Activated CD4-positive, alpha-beta T cell treated with anti-CD3 and anti-CD28 coated beads, Interleukin-2, amount 50 U/mL, for 1 hour (primary cell): Measurements from ENCODE around the gene AMN.

ENCODE experiments used
- DNase-seq: peaks from one replicate; pipeline ENCODE4 v3.0.0-alpha.2; 2020

AMN gene

DNA sequence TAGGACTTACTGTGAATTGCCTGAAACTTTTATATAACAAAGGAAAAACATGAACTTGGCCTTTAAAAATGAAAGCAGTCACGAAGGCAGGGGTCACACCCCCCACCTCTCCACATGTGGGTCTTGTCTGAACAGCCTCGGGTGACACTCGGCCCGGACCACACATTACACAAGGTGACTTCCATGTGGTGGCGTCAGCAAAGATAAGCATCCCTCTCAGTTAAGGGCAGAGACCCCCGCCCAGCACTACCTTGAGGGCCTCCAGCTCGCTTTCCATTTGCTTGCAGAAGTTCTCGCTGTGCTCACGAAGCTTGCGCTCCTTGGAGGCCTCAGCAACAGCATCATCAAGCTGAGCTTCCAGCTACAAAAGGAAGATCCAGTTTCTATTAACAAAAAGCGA is 47.4 kb downstream of the AMN start:
- no peak for DNase-seq

DNA sequence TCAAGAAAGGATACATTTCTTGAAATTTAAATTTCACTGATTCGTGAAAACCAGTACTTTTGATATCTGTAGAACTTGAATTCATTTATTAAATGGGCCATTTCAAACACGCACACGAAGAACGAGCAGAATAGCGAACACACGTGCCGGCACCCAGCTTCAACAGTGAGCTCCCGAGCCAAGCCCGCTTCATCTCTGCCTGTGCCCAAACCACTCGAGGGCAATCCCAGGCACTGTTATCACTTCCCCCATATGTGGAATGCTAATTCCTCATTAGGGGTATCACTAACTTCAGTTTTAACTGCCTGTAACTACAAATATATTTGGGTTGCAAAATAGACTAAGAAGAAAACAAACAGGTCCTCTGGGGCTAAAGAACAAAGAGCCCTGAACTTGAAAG is 48.0 kb downstream of the AMN start:
- no peak for DNase-seq

DNA sequence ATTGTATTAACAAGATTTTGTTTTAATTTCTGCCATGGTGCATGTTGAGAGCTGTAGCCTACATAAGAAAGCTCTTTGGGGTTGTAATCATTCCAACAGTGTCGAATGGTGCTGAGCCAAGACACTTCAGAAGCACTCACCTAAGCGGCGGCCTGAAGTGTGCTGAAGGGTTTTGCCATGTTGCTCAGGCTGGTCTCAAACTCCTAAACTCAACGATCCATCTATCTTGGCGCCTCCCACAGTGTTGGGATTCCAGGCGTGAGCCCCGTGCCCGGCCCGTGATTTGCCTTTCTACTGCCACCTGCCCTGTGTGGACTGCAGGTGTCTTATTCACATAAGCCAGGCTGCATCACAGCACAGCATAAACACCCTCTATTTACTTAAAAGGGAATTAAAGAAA is 48.9 kb downstream of the AMN start:
- DNase-seq, result no peak

DNA sequence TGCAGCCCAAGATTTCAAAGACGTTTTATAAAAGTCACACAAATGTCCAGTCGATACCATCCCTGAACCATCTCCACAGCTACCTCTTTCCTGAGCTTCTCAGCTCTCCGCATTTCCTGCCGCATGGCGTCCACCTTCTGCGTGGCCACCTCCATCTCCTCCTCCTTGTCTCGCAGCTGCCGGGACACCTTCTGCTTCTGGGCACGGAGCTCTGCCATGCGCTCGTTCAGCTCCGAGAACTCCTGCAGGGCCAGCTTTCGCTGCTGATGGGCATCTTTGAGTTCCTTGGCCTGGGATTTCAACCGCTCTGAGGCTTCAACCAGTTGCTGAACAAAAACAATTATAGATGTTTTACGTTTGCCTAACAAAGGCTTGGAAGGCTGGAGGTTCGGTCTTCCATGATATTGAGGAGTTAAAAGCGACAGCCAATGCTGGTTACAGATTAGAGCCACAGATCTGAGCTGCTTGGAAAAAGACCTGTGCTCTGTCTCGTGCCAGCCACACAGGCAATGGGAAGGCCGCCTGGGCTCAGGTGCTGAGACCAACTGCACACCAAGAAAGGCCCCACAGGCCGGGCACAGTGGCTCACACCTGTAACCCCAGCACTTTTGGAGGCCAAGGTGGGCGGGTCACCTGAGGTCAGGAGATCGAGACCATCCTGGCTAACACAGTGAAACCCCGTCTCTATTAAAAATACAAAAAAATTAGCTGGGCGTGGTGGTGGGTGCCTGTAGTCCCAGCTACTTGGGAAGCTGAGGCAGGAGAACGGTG is 49.6 kb downstream of the AMN start:
- no peak for DNase-seq

DNA sequence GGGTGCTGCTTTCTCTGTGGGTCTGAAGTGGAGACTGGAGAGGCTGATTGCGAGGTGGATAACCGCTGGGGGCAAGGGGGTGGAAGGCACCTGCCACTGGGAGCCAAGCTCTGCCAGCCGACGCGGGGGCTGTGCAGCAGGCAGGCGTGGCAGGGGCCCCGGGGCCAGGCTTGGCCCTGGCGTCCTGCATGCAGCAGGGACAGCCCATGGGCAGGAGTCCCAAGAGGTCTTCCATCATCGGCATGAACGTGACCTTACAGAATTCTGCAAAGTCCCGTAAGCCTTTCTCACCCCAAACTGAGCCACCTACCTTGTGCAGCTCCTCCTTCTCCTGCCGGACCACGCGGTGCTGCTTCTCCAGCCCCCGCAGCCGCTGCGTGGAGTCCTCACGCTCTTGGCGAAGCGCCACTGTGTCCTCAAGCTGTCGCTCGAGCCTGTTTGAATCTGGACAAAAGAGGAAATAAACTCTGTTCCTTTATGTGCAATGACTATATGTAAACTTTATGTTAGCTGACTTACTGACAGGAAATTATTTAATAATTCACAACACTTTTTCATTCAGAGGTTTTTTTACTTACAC is 51.3 kb downstream of the AMN start:
- no peak for DNase-seq

DNA sequence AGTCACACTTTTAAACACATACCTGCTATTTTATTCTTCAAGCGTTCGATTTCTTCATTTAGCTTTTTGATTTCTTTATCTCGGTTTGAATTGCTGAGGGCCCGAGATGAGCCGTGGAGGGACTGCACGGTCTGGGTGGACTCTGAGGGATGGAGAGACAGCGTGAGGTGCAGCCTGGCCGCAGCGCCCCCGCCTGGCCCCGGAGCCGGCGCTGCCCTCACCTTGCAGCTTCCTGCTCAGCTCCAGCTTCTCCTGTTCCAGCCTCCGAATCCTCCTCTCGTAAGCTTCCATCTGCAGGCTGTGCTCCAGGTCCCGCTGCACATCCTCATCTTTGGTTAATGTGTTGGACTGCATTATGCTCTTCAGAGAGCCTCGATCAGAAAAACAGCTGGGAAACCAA is 53.2 kb downstream of the AMN start:
- no peak for DNase-seq

DNA sequence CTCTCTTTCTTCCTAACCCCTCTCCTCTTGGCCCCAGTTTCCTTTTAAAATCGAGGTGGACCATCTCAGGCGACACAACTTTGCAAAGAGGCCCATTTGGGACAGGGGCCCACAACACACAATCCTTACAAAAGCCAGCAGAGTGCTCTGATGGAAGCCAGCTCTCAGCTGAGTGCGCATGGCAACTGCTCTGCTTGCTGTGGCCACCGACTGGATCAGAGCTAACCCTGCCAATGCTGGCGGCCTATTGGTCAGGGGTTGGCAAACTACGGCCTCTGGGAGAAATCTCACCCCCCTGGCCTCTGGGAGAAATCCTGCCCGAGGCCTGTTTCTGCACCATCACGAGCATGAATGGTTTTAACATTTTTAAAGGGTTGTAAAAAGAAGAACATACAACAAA is 55.0 kb downstream of the AMN start:
- no peak for DNase-seq

DNA sequence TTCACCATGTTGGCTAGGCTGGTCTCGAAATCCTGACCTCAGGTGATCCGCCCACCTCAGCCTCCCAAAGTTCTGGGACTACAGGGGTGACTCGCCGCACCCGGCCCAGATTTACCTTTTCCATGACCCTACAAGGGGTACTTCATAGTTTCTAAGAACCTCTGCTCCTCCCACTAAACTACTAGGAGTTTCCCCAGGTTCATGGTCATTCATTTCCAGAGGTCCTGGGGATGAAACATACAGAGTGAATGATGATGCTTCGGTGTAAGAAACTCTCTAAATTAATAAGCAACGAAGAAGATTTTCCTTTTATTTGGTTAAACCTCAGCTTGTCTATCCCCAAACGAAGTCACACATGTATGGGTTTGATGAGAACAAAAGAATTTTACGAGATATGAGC is 56.9 kb downstream of the AMN start:
- DNase-seq, result no peak

DNA sequence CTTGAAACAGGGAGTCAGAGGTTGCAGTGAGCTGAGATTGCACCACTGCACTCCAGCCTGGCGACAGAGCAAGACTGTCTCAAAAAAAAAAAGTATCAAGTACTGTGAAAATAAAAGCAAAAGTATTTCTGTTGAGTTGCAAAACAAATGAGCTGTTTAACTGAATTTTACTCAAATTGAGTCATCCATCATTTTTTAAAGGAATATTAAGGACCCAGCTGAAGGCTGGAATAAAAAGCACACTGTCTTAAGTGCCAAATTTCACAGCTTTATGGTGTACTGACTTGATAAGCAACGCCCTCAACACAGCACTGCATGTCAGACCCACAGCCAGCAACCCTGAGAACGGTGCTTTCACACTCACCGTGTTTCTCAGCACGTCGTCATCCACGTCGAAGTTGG is 57.9 kb downstream of the AMN start:
- DNase-seq, result no peak
